B cell (primary cell): ENCODE results near the gene MOBP. TPM values are rescaled to one million over a fixed set of nuclear protein-coding genes. Genes with fewer than 3 reads are reported as not detected.

Experiments
- ATAC-seq: fragments of 200-7000 bp; cut with Tn5 transposase; one replicate; pipeline ENCODE4 v1.10.0; 2021; ENCODE audit warnings: low read depth, mild to moderate bottlenecking, moderate number of reproducible peaks, moderate library complexity
- CTCF ChIA-PET: fragments of 350-600 bp; sonication (Branson Sonifier 250); formaldehyde crosslinking; loops from one replicate; lab custom pipeline; 2021; ENCODE audit warnings: antibody characterized with exemption, inconsistent platforms; lab: Charles Lee
- POLR2A ChIA-PET: fragments of 350-600 bp; sonication (Branson Sonifier 250); formaldehyde crosslinking; loops from one replicate; lab custom pipeline; 2021; ENCODE audit warnings: antibody characterized with exemption; lab: Charles Lee
- DNase-seq: peaks from one replicate; pipeline ENCODE4 v3.0.0; 2013
- H2AFZ ChIP-seq: 2 replicates; pipeline ENCODE4 v1.6.1; 2012; ENCODE audit warnings: mild to moderate bottlenecking, low read depth, low read length; ENCODE audit not compliant: insufficient read depth, poor library complexity, severe bottlenecking
- H3K27ac ChIP-seq, 2 donors: 1 replicate in 1 of 2; 2 replicates in 1 of 2; pipeline ENCODE4 v1.5.1; 2012 to 2013; ENCODE audit warnings: low read length in 2 of 2, mild to moderate bottlenecking in 2 of 2, moderate library complexity in 1 of 2
- H3K27me3 ChIP-seq, 4 experiments: fragments of 200-600 bp in 1 of 4; sonication (generic) in 1 of 4; replicated peaks in 1 of 4; 1 replicate in 2 of 4; 2 replicates in 2 of 4; pipeline versions ENCODE4 v1.6.1 to v1.7.0; 2013 to 2016; ENCODE audit warnings: low read length in 3 of 4, mild to moderate bottlenecking in 2 of 4, mixed read lengths in 1 of 4, moderate library complexity in 1 of 4; ENCODE audit not compliant: insufficient read depth in 4 of 4, control insufficient read depth in 3 of 4; ENCODE audit errors: control extremely low read depth in 1 of 4
- H3K36me3 ChIP-seq, 2 experiments: replicated peaks in 1 of 2; 1 replicate in 1 of 2; 2 replicates in 1 of 2; pipeline versions ENCODE4 v1.6.1 to v1.7.1; 2013; ENCODE audit warnings: low read length in 1 of 2; ENCODE audit not compliant: insufficient read depth in 2 of 2, control insufficient read depth in 1 of 2; ENCODE audit errors: control extremely low read depth in 1 of 2, extremely low read depth in 1 of 2
- H3K4me1 ChIP-seq, 2 donors: fragments of 200-600 bp in 1 of 2; sonication (generic) in 1 of 2; 1 replicate in 1 of 2; 2 replicates in 1 of 2; pipeline versions ENCODE4 v1.5.1 to v1.6.1; 2013 to 2017; ENCODE audit warnings: low read length in 2 of 2; ENCODE audit not compliant: control insufficient read depth in 2 of 2, insufficient read depth in 2 of 2
- H3K4me2 ChIP-seq: replicated peaks from 2 replicates; pipeline ENCODE3; 2012; ENCODE audit warnings: mild to moderate bottlenecking, low read depth, low read length; ENCODE audit not compliant: poor library complexity, severe bottlenecking
- H3K4me3 ChIP-seq, 5 experiments: fragments of 200-600 bp in 1 of 5; sonication (generic) in 1 of 5; 1 replicate in 3 of 5; 2 replicates in 2 of 5; pipeline versions ENCODE4 v1.5.1 to v1.7.0; 2011 to 2016; ENCODE audit warnings: low read length in 4 of 5, mild to moderate bottlenecking in 4 of 5, low read depth in 2 of 5, control low read depth in 1 of 5, moderate library complexity in 1 of 5; ENCODE audit not compliant: insufficient read depth in 1 of 5; ENCODE audit errors: control extremely low read depth in 1 of 5, extremely low read depth in 1 of 5
- H3K79me2 ChIP-seq: fragments of 200-600 bp; sonication (generic); one replicate; pipeline ENCODE4 v1.6.0; 2016; ENCODE audit warnings: low read length; ENCODE audit not compliant: control insufficient read depth, insufficient read depth
- H3K9ac ChIP-seq: fragments of 200-600 bp; sonication (generic); 2 replicates; pipeline ENCODE4 v1.6.1; 2017; ENCODE audit warnings: mild to moderate bottlenecking, low read length, moderate library complexity
- H3K9me3 ChIP-seq, 3 donors: one replicate each; pipeline versions ENCODE4 v1.6.1 to v1.7.1; 2013; ENCODE audit warnings: low read length in 2 of 3; ENCODE audit not compliant: control insufficient read depth in 2 of 3, insufficient read depth in 1 of 3; ENCODE audit errors: control extremely low read depth in 1 of 3
- H4K20me1 ChIP-seq: 2 replicates; pipeline ENCODE4 v1.6.0; 2012; ENCODE audit warnings: mild to moderate bottlenecking, low read length; ENCODE audit not compliant: insufficient read depth, control insufficient read depth, poor library complexity, severe bottlenecking
- H3K27ac Mint-ChIP-seq: one replicate; pipeline ENCODE4 v1.8.0; 2021; ENCODE audit warnings: mixed read lengths
- H3K27me3 Mint-ChIP-seq: one replicate; pipeline ENCODE4 v1.8.0; 2021; ENCODE audit warnings: mixed read lengths
- H3K4me1 Mint-ChIP-seq: one replicate; pipeline ENCODE4 v1.8.0; 2021; ENCODE audit warnings: mixed read lengths
- H3K4me3 Mint-ChIP-seq: one replicate; pipeline ENCODE4 v1.8.0; 2021; ENCODE audit warnings: mixed read lengths
- H3K9me3 Mint-ChIP-seq: one replicate; pipeline ENCODE4 v1.8.0; 2022; ENCODE audit warnings: mixed read lengths; ENCODE audit not compliant: insufficient read depth
- EZH2 ChIP-seq: IDR thresholded peaks from 2 replicates; pipeline ENCODE4 v1.6.1; 2012; ENCODE audit warnings: borderline replicate concordance, low read depth, mild to moderate bottlenecking, moderate library complexity, low read length; ENCODE audit not compliant: insufficient read depth, poor library complexity, severe bottlenecking
- WGBS: methylation state at CpG from one replicate; pipeline ENCODE4 v1.1.5; 2013; ENCODE audit warnings: missing lambda C conversion rate; ENCODE audit not compliant: insufficient coverage; 5-methylcytosine and 5-hydroxymethylcytosine counted together
- intact Hi-C: fragments of 100-400 bp; cut with micrococcal nuclease; formaldehyde crosslinking; loops from one replicate; pipeline ENCODE4 v1.10.0; 2022
- polyA plus RNA-seq: library from polyadenylated mRNA; depleted of rRNA; stranded (reverse); fragments of >200 nt; gene quantifications from 2 replicates; pipeline ENCODE4 v1.2.3, GENCODE V29; 2012
- total RNA-seq, 2 donors: library from RNA; stranded (reverse); fragments of 120-200 nt in 1 of 2; gene quantifications; 1 replicate in 1 of 2; 2 replicates in 1 of 2; pipeline versions ENCODE4 v1.2.3 to v1.2.4, GENCODE V29; 2013 to 2022
- TF ChIP-seq, protein P1 (sequence below): fragments of 200-600 bp; IDR thresholded peaks from one replicate; pipeline ENCODE4 v1.8.0; 2022; ENCODE audit warnings: antibody characterized with exemption, mild to moderate bottlenecking

MOBP gene
- total and polyA plus RNA-seq, 2 donors (not counting 1 experiment from before 2014, with no cell fraction given): 0.04 TPM; not detected in 1

- Mint-ChIP-seq H3K27me3 (peaks cover 20% of the 10 kb centered on the region), H3K9me3 (peaks cover 7% of the 10 kb centered on the region), H3K27ac (no peak overlapping the region), H3K4me3 (no peak overlapping the region), H3K4me1 (no peaks in the 10 kb centered on the region)
- Histone ChIP-seq H3K27me3 (peaks cover 0 to 2% (median 0%) of the 10 kb centered on the region in 4 experiments), H3K79me2 (no peaks in the 10 kb centered on the region), H3K27ac (no peak overlapping the region), H2AFZ (no peak overlapping the region), H4K20me1 (no peaks in the 10 kb centered on the region), H3K9me3 (peaks cover 0 to 4% (median 1%) of the 10 kb centered on the region in 3 donors), H3K9ac (no peak overlapping the region), H3K36me3 (no peaks in the 10 kb centered on the region), H3K4me1 (no peaks in the 10 kb centered on the region), H3K4me3 (no peak overlapping the region), H3K4me2 (no peak overlapping the region)
- ATAC-seq: no peak
- DNase-seq: no peak
- ChIA-PET POLR2A (no interaction called here), CTCF (no interaction called here)
- TF ChIP-seq, protein P1, sequence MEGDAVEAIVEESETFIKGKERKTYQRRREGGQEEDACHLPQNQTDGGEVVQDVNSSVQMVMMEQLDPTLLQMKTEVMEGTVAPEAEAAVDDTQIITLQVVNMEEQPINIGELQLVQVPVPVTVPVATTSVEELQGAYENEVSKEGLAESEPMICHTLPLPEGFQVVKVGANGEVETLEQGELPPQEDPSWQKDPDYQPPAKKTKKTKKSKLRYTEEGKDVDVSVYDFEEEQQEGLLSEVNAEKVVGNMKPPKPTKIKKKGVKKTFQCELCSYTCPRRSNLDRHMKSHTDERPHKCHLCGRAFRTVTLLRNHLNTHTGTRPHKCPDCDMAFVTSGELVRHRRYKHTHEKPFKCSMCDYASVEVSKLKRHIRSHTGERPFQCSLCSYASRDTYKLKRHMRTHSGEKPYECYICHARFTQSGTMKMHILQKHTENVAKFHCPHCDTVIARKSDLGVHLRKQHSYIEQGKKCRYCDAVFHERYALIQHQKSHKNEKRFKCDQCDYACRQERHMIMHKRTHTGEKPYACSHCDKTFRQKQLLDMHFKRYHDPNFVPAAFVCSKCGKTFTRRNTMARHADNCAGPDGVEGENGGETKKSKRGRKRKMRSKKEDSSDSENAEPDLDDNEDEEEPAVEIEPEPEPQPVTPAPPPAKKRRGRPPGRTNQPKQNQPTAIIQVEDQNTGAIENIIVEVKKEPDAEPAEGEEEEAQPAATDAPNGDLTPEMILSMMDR: no peak
- no peak for TF ChIP-seq EZH2
- intact Hi-C loops: no loop called here
- WGBS: 92% methylated on average over 4 of the region's 8 CpGs
Measured at GRCh38 chr3:39550354-39551051, 83.0 kb downstream of the MOBP start.

Other genes starting within 250 kb of the MOBP start
- 0.19 and 0.27 TPM in 2 replicates for gene CX3CR1, start 187.6 kb upstream of the MOBP start, total RNA-seq
- gene CX3CR1, start 187.6 kb upstream of the MOBP start, polyA plus RNA-seq: 0.16 and 0.26 TPM in 2 replicates
- not detected in 2 replicates for gene CCR8, start 138.0 kb upstream of the MOBP start, total RNA-seq
- not detected in 2 replicates for gene CCR8, start 138.0 kb upstream of the MOBP start, polyA plus RNA-seq
- gene SLC25A38, start 84.3 kb upstream of the MOBP start, total RNA-seq: 46.3 and 53.0 TPM in 2 replicates
- gene SLC25A38, start 84.3 kb upstream of the MOBP start, polyA plus RNA-seq: 45.5 and 62.6 TPM in 2 replicates
- 1,418 and 1,460 TPM in 2 replicates for gene RPSA, start 61.0 kb upstream of the MOBP start, total RNA-seq
- gene RPSA, start 61.0 kb upstream of the MOBP start, polyA plus RNA-seq: 2,283 and 2,522 TPM in 2 replicates